ENCODE results near the gene SEC14L1. TPM values are rescaled to one million over a fixed set of nuclear protein-coding genes. Genes with fewer than 3 reads are reported as not detected.

SEC14L1 gene
- total RNA-seq (2021; ENCODE audit: unreplicated experiment) (279 TPM), Bru-seq, nascent RNA (percentile 97 among the genes with signal in this experiment), BruChase-seq, experiment 1, labeled RNA remaining after a 2-hour chase (percentile 95 among the genes with signal in this experiment), BruChase-seq, experiment 2, labeled RNA remaining after a 6-hour chase (percentile 96 among the genes with signal in this experiment)
- polyA plus RNA-seq (2012; ENCODE audit: insufficient read length) = 156 TPM
- long read RNA-seq, full-length matches to known transcripts = 73 of 459 reads
- long read RNA-seq, partial matches to known transcripts = 221 of 459 reads
- long read RNA-seq, other reads (novel, unspliced or antisense) = 165 of 459 reads

DNA sequence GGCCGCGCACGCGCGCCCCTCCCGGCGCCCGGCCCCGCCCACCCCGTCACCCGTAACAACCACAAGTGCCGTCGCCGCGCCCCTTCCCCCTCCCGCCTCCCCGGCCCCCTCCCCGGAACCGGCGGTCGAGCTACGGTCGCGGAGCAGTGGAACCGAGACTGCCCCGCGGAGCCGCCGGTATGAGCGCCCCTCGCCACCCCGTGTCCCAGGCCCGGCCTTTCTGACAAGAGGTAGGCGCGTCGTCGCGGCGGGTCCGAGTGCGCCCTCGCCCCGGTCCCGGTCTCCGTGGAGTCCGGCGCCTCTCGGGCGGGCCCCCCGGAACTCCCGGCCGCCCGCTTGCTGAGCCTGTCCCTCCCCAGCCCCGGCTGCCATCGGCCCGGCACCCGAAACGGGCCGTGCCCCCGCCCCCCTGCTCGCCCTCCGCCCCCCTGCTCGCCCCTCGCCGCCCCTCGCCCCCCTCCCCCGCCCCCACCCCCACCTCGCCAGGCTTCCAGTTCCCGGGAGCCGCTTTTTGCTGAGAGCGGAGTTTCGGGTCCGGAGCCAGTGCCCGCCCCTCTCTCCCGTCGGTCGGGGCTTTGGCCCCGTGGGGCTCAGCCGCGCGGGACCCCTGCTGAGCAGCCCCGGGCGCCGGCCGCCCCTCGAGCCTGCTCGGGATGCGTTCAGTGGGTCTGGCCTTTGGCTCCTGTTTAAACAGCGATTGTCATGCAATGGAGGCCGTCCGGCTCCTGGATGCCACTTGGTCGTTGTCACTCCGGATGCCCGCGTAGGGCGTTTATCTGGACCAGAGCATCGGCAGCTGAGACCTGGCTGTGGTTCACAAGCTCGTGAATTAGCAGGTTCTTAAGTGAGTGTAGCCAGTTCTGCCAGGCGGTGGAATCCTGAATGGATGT, at the start of gene SEC14L1:
TSS of gene SEC14L1 (plus strand) at position 92 of the 890 bp plus-strand sequence. CDS start 2,628 bp downstream, outside the sequence.
- CTCF ChIA-PET = no interaction called here
- peaks cover 17% of the 10 kb centered on the region for H3K36me3 ChIP-seq (ENCODE audit: control insufficient read depth, insufficient read depth, low read length)
- intact Hi-C loops (cut with micrococcal nuclease; ENCODE audit: unreplicated experiment) = no loop called here
- BruUV-seq (replicated peaks) = no TSS peak
- DNase-seq (ENCODE audit: low read depth, low spot score) = no peak
- no peaks in the 10 kb centered on the region; the same call in 1 of the 2 replicates for H3K9me3 ChIP-seq (ENCODE audit: control insufficient read depth, insufficient read depth, low read depth, low read length)
- TF ChIP-seq SIN3A (IDR thresholded peaks at IDR 0.05; ENCODE audit: borderline replicate concordance, insufficient read depth, low read depth, low read length) = peak; percentile 78; the same call in 1 of the 2 replicates
- TF ChIP-seq POLR2AphosphoS5 (IDR thresholded peaks at IDR 0.05; ENCODE audit: low read depth, low read length) = no peak
- peak within 1 kb of the TSS; percentile 77 to 98 for H3K4me3 ChIP-seq (ENCODE audit: low read depth in 2 of 2, low read length in 2 of 2)
- peak; percentile 75 for ATAC-seq
- H3K4me1 ChIP-seq (ENCODE audit: control insufficient read depth, insufficient read depth, low read length) = peaks cover 47% of the 10 kb centered on the region
- peak within 1 kb of the TSS; percentile 99 for H3K27ac ChIP-seq (ENCODE audit: low read length)
- POLR2A ChIA-PET = interaction anchor here (0.6 to 3.3 kb wide), 4 partner anchors 12 to 52 kb away, joined by 4 to 30 read pairs (median 6); no protein-coding TSS in a partner anchor
- in situ Hi-C loops (cut with HindIII; ENCODE audit: low pct_unique_long_range_greater_than_20kb, low sequenced_read_pairs) = no loop called here
- no peaks in the 10 kb centered on the region for H3K27me3 ChIP-seq (ENCODE audit: control insufficient read depth, insufficient read depth, low read length)

DNA sequence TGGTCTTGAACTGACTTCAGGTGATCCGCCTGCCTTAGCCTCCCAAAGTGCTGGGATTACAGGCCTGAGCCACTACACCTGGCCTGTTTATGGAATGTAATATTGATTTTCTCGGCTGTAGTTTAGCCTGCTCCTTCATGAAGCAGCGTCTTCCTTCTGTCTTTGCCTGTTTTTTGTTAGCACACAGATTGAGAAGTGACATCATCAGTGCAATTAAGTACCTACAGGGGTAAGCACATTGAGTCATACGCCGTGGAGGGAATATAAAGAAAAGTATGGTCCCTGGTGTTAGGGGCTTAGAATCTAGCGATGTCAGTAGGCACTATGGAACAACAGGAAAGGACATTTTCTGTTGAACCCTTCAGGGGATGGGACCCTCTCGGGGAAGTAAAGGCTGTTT, 48.7 kb upstream of the SEC14L1 start:
- H3K27ac ChIP-seq (ENCODE audit: low read length) = peak overlapping the region; percentile 52
- H3K4me3 ChIP-seq (ENCODE audit: low read depth in 2 of 2, low read length in 2 of 2) = no peak overlapping the region
- intact Hi-C loops (cut with micrococcal nuclease; ENCODE audit: unreplicated experiment) (no loop called here), in situ Hi-C loops (cut with HindIII; ENCODE audit: low pct_unique_long_range_greater_than_20kb, low sequenced_read_pairs) (no loop called here)
- peaks cover 28% of the 10 kb centered on the region for H3K4me1 ChIP-seq (ENCODE audit: control insufficient read depth, insufficient read depth, low read length)
- H3K36me3 ChIP-seq (ENCODE audit: control insufficient read depth, insufficient read depth, low read length) = peaks cover 24% of the 10 kb centered on the region
- no peaks in the 10 kb centered on the region for H3K9me3 ChIP-seq (ENCODE audit: control insufficient read depth, insufficient read depth, low read depth, low read length)
- CTCF ChIA-PET = no interaction called here
- no TSS peak for BruUV-seq (replicated peaks)
- ATAC-seq = no peak
- POLR2A ChIA-PET = interaction anchor here (0.6 kb wide), 1 partner anchor 129 kb away, joined by 3 read pairs; no protein-coding TSS in a partner anchor
- DNase-seq (ENCODE audit: low read depth, low spot score) = no peak
- no peaks in the 10 kb centered on the region for H3K27me3 ChIP-seq (ENCODE audit: control insufficient read depth, insufficient read depth, low read length)
- TF ChIP-seq, protein P1, sequence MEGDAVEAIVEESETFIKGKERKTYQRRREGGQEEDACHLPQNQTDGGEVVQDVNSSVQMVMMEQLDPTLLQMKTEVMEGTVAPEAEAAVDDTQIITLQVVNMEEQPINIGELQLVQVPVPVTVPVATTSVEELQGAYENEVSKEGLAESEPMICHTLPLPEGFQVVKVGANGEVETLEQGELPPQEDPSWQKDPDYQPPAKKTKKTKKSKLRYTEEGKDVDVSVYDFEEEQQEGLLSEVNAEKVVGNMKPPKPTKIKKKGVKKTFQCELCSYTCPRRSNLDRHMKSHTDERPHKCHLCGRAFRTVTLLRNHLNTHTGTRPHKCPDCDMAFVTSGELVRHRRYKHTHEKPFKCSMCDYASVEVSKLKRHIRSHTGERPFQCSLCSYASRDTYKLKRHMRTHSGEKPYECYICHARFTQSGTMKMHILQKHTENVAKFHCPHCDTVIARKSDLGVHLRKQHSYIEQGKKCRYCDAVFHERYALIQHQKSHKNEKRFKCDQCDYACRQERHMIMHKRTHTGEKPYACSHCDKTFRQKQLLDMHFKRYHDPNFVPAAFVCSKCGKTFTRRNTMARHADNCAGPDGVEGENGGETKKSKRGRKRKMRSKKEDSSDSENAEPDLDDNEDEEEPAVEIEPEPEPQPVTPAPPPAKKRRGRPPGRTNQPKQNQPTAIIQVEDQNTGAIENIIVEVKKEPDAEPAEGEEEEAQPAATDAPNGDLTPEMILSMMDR (IDR thresholded peaks at IDR 0.05) = no peak
- TF ChIP-seq TCF7L2 (IDR thresholded peaks at IDR 0.05; ENCODE audit: low read depth, low read length) (no peak), SIN3A (IDR thresholded peaks at IDR 0.05; ENCODE audit: borderline replicate concordance, insufficient read depth, low read depth, low read length) (no peak)
- TF ChIP-seq, protein P2, sequence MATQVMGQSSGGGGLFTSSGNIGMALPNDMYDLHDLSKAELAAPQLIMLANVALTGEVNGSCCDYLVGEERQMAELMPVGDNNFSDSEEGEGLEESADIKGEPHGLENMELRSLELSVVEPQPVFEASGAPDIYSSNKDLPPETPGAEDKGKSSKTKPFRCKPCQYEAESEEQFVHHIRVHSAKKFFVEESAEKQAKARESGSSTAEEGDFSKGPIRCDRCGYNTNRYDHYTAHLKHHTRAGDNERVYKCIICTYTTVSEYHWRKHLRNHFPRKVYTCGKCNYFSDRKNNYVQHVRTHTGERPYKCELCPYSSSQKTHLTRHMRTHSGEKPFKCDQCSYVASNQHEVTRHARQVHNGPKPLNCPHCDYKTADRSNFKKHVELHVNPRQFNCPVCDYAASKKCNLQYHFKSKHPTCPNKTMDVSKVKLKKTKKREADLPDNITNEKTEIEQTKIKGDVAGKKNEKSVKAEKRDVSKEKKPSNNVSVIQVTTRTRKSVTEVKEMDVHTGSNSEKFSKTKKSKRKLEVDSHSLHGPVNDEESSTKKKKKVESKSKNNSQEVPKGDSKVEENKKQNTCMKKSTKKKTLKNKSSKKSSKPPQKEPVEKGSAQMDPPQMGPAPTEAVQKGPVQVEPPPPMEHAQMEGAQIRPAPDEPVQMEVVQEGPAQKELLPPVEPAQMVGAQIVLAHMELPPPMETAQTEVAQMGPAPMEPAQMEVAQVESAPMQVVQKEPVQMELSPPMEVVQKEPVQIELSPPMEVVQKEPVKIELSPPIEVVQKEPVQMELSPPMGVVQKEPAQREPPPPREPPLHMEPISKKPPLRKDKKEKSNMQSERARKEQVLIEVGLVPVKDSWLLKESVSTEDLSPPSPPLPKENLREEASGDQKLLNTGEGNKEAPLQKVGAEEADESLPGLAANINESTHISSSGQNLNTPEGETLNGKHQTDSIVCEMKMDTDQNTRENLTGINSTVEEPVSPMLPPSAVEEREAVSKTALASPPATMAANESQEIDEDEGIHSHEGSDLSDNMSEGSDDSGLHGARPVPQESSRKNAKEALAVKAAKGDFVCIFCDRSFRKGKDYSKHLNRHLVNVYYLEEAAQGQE (IDR thresholded peaks at IDR 0.05; ENCODE audit: insufficient read depth in 1 of 2, low read depth in 2 of 2, low read length in 1 of 2) = no peak
